ENCODE results near the gene ZNF74. TPM values are rescaled to one million over a fixed set of nuclear protein-coding genes. Genes with fewer than 3 reads are reported as not detected.

ZNF74 gene
- total and polyA plus RNA-seq, 2 donors (not counting 1 experiment from before 2014, with no cell fraction given), result 11.6 TPM

DNA sequence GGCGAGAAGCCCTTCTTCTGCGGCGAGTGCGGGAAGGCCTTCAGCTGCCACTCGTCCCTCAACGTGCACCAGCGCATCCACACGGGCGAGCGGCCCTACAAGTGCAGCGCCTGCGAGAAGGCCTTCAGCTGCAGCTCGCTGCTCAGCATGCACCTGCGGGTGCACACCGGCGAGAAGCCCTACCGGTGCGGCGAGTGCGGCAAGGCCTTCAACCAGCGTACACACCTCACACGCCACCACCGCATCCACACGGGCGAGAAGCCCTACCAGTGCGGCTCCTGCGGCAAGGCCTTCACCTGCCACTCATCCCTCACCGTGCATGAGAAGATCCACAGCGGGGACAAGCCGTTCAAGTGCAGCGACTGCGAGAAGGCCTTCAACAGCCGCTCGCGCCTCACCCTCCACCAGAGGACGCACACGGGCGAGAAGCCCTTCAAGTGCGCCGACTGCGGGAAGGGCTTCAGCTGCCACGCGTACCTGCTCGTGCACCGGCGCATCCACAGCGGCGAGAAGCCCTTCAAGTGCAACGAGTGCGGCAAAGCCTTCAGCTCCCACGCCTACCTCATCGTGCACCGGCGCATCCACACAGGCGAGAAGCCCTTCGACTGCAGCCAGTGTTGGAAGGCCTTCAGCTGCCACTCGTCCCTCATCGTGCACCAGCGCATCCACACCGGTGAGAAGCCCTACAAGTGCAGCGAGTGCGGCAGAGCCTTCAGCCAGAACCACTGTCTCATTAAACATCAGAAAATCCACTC is 12.2 kb downstream of the ZNF74 start:
- Histone ChIP-seq H4K20me1 (ENCODE audit: control insufficient read depth, insufficient read depth, low read length, poor library complexity, severe bottlenecking) (no peaks in the 10 kb centered on the region), H3K27me3 (replicated peaks in 1 of 4; ENCODE audit: control extremely low read depth in 1 of 4, control insufficient read depth in 3 of 4, insufficient read depth in 4 of 4, low read length in 3 of 4) (no peaks in the 10 kb centered on the region), H3K4me2 (replicated peaks; ENCODE audit: low read depth, low read length, poor library complexity, severe bottlenecking) (no peak overlapping the region), H3K4me1 (ENCODE audit: control insufficient read depth in 2 of 2, insufficient read depth in 2 of 2, low read length in 2 of 2) (peaks cover 0 to 3% of the 10 kb centered on the region in 2 donors), H3K36me3 (replicated peaks in 1 of 2; ENCODE audit: control extremely low read depth in 1 of 2, control insufficient read depth in 1 of 2, extremely low read depth in 1 of 2, insufficient read depth in 2 of 2, low read length in 1 of 2) (peaks cover 0 to 24% of the 10 kb centered on the region in 2 experiments), H3K27ac (ENCODE audit: low read length in 2 of 2) (no peak overlapping the region), H3K9me3 (ENCODE audit: control extremely low read depth in 1 of 3, control insufficient read depth in 2 of 3, insufficient read depth in 1 of 3, low read length in 2 of 3) (no peaks in the 10 kb centered on the region), H3K4me3 (ENCODE audit: control extremely low read depth in 1 of 5, extremely low read depth in 1 of 5, insufficient read depth in 1 of 5, low read depth in 2 of 5, low read length in 4 of 5) (no peak overlapping the region), H3K9ac (ENCODE audit: low read length) (no peak overlapping the region), H2AFZ (ENCODE audit: insufficient read depth, low read depth, low read length, poor library complexity, severe bottlenecking) (no peak overlapping the region), H3K79me2 (ENCODE audit: control insufficient read depth, insufficient read depth, low read length) (peaks cover 6% of the 10 kb centered on the region)
- CTCF ChIA-PET, result interaction anchor here (0.7 kb wide), 1 partner anchor 165 kb away, joined by 3 read pairs; no protein-coding TSS in a partner anchor
- H3K27ac Mint-ChIP-seq, result no peak overlapping the region
- no peaks in the 10 kb centered on the region for H3K9me3 Mint-ChIP-seq (ENCODE audit: insufficient read depth)
- H3K4me3 Mint-ChIP-seq, result no peak overlapping the region
- no peaks in the 10 kb centered on the region for H3K4me1 Mint-ChIP-seq
- H3K27me3 Mint-ChIP-seq, result no peaks in the 10 kb centered on the region
- WGBS (ENCODE audit: insufficient coverage), result 73% methylated on average over 56 of the region's 62 CpGs
- TF ChIP-seq CTCF (IDR thresholded peaks at IDR 0.05) (no peak), EZH2 (IDR thresholded peaks at IDR 0.05; ENCODE audit: borderline replicate concordance, insufficient read depth, low read depth, low read length, poor library complexity, severe bottlenecking) (no peak)
- DNase-seq (no peak), ATAC-seq (ENCODE audit: low read depth) (no peak)
- POLR2A ChIA-PET, result interaction anchor here (0.6 kb wide), 1 partner anchor 121 kb away, joined by 10 read pairs; no protein-coding TSS in a partner anchor
- intact Hi-C loops (cut with micrococcal nuclease), result no loop called here

Data from B cell (primary cell).